Neural cell (in vitro differentiated cells): ENCODE results near the gene ISCU. TPM values are rescaled to one million over a fixed set of nuclear protein-coding genes. Genes with fewer than 3 reads are reported as not detected.
A peak's percentile ranks its signal among the peaks of the same experiment; 100 is the strongest.

Experiments used
- H2AFZ ChIP-seq: fragments of 200-600, 300-800 bp; sonication (generic), shearing (Covaris generic); 2 replicates; pipeline ENCODE4 v1.6.0; 2014; ENCODE audit warnings: low read depth, mild to moderate bottlenecking, antibody characterized with exemption, low read length, moderate library complexity
- H3F3A ChIP-seq: fragments of 200-600 bp; shearing (Covaris generic); 2 replicates; pipeline ENCODE4 v1.6.1; 2016; ENCODE audit warnings: mild to moderate bottlenecking, moderate library complexity, mixed read lengths, antibody characterized with exemption, low read length; ENCODE audit not compliant: insufficient read depth, poor library complexity, severe bottlenecking
- H3K27ac ChIP-seq: fragments of 200-600, 300-800 bp; sonication (generic), shearing (Covaris generic); 2 replicates; pipeline ENCODE4 v1.5.1; 2014; ENCODE audit warnings: mild to moderate bottlenecking, low read length, moderate library complexity
- H3K27me3 ChIP-seq: fragments of 300-800, 200-600 bp; sonication (generic), shearing (Covaris generic); 2 replicates; pipeline ENCODE4 v1.6.0; 2014; ENCODE audit warnings: mild to moderate bottlenecking, low read depth, low read length, moderate library complexity; ENCODE audit not compliant: insufficient read depth
- H3K36me3 ChIP-seq: fragments of 300-800, 200-600 bp; sonication (generic), shearing (Covaris generic); 2 replicates; pipeline ENCODE4 v1.5.1; 2014; ENCODE audit warnings: mild to moderate bottlenecking, antibody characterized with exemption, low read length, moderate library complexity; ENCODE audit not compliant: insufficient read depth
- H3K4me2 ChIP-seq: fragments of 300-800, 200-600 bp; sonication (generic), shearing (Covaris generic); 2 replicates; pipeline ENCODE4 v1.6.0; 2014; ENCODE audit warnings: mild to moderate bottlenecking, low read length
- H3K4me3 ChIP-seq: fragments of 300-800, 200-600 bp; sonication (generic), shearing (Covaris generic); 2 replicates; pipeline ENCODE4 v1.5.1; 2014; ENCODE audit warnings: mild to moderate bottlenecking, low read length, moderate library complexity
- H3K79me2 ChIP-seq: fragments of 200-600 bp; shearing (Covaris generic); replicated peaks from 2 replicates; pipeline ENCODE4 v1.6.0; 2014; ENCODE audit warnings: mild to moderate bottlenecking, low read length, moderate library complexity; ENCODE audit not compliant: insufficient read depth
- H3K9ac ChIP-seq: fragments of 300-800, 200-600 bp; sonication (generic), shearing (Covaris generic); 2 replicates; pipeline ENCODE4 v1.6.1; 2016; ENCODE audit warnings: mild to moderate bottlenecking, low read length, mixed read lengths
- H3K9me2 ChIP-seq: fragments of 200-600 bp; shearing (Covaris generic); 2 replicates; pipeline ENCODE4 v1.6.1; 2016; ENCODE audit warnings: mild to moderate bottlenecking, low read length, mixed read lengths; ENCODE audit not compliant: insufficient read depth
- H3K9me3 ChIP-seq: fragments of 200-600, 300-800 bp; sonication (generic), shearing (Covaris generic); 2 replicates; pipeline ENCODE4 v1.6.1; 2016; ENCODE audit warnings: mild to moderate bottlenecking, mixed run types, low read length, moderate library complexity, mixed read lengths
- H4K20me1 ChIP-seq: fragments of 200-600 bp; shearing (Covaris generic); 2 replicates; pipeline ENCODE4 v1.6.1; 2016; ENCODE audit warnings: mild to moderate bottlenecking, mixed run types; ENCODE audit not compliant: insufficient read depth
- CTCF ChIP-seq: fragments of 450-650 bp; IDR thresholded peaks from 2 replicates; pipeline ENCODE4 v1.5.1; 2014; ENCODE audit warnings: antibody characterized with exemption, mild to moderate bottlenecking, moderate library complexity; ENCODE audit not compliant: poor library complexity, severe bottlenecking
- EP300 ChIP-seq: fragments of 450-650 bp; conservative IDR thresholded peaks from 2 replicates; pipeline ENCODE4 v1.6.1; 2014; ENCODE audit warnings: antibody characterized with exemption, mild to moderate bottlenecking, moderate library complexity; ENCODE audit not compliant: poor library complexity, severe bottlenecking
- EZH2 ChIP-seq: fragments of 200-600, 300-800 bp; shearing (Covaris generic), sonication (generic); IDR thresholded peaks from 2 replicates; pipeline ENCODE4 v1.6.1; 2014; ENCODE audit warnings: antibody characterized with exemption, low read length, borderline replicate concordance, mild to moderate bottlenecking; ENCODE audit not compliant: insufficient read depth, poor library complexity, severe bottlenecking
- MXI1 ChIP-seq: fragments of 450-650 bp; conservative IDR thresholded peaks from 2 replicates; pipeline ENCODE4 v1.6.1; 2014; ENCODE audit warnings: antibody characterized with exemption, mild to moderate bottlenecking; ENCODE audit not compliant: poor library complexity, severe bottlenecking
- POLR2AphosphoS5 ChIP-seq: IDR thresholded peaks from 2 replicates; pipeline ENCODE4 v1.6.1; 2012
- RAD21 ChIP-seq: fragments of 450-650 bp; conservative IDR thresholded peaks from 2 replicates; pipeline ENCODE4 v1.6.1; 2014; ENCODE audit warnings: antibody characterized with exemption, mild to moderate bottlenecking, moderate library complexity
- REST ChIP-seq: IDR thresholded peaks from 2 replicates; pipeline ENCODE4 v1.6.1; 2012; ENCODE audit warnings: borderline replicate concordance
- SMC3 ChIP-seq: fragments of 450-650 bp; conservative IDR thresholded peaks from 2 replicates; pipeline ENCODE4 v1.6.1; 2014; ENCODE audit warnings: antibody characterized with exemption, mild to moderate bottlenecking, moderate library complexity; ENCODE audit not compliant: poor library complexity
- TAF1 ChIP-seq: IDR thresholded peaks from 2 replicates; pipeline ENCODE4 v1.6.1; 2012; ENCODE audit warnings: low read depth
- polyA minus RNA-seq: library from RNA; depleted of rRNA, polyadenylated mRNA; stranded (reverse); fragments of >200 nt; gene quantifications from 2 replicates; pipeline ENCODE4 v1.2.3, GENCODE V29; 2014
- polyA plus RNA-seq: library from polyadenylated mRNA; depleted of rRNA; stranded (reverse); fragments of >200 nt; gene quantifications from 2 replicates; pipeline ENCODE4 v1.2.3, GENCODE V29; 2014

The ISCU gene
- polyA plus RNA-seq (164 and 170 TPM in 2 replicates), polyA minus RNA-seq (65.5 and 77.8 TPM in 2 replicates)

GRCh38 chr12:108562348-108563135 is at the start of gene ISCU:
Gene ISCU, plus strand, starts transcription at chr12:108562596. Its CDS starts 27 bp downstream, at chr12:108562623.
- Histone ChIP-seq H3K9me3 (no peaks in the 10 kb centered on the region), H3K4me2 (peak within 1 kb of the TSS; percentile 98), H3K27me3 (no peaks in the 10 kb centered on the region), H4K20me1 (no peaks in the 10 kb centered on the region), H3K27ac (peak within 1 kb of the TSS; percentile 90), H3K36me3 (peaks cover 2% of the 10 kb centered on the region), H3F3A (peaks cover 3% of the 10 kb centered on the region), H3K4me3 (peak within 1 kb of the TSS; percentile 75), H3K9ac (peak within 1 kb of the TSS; percentile 91), H2AFZ (peak within 1 kb of the TSS; percentile 83), H3K79me2 (peaks cover 43% of the 10 kb centered on the region), H3K9me2 (no peaks in the 10 kb centered on the region)
- TF ChIP-seq POLR2AphosphoS5 = peak; percentile 78
- peak; percentile 38 for TF ChIP-seq REST
- peak; percentile 25 for TF ChIP-seq CTCF
- TF ChIP-seq EP300 = peak; percentile 42
- peak; percentile 46 for TF ChIP-seq SMC3
- no peak for TF ChIP-seq EZH2
- TF ChIP-seq MXI1 = peak; percentile 82
- no peak for TF ChIP-seq TAF1
- TF ChIP-seq RAD21 = peak; percentile 21

- H2AFZ ChIP-seq = peak overlapping the region; percentile 5
- H4K20me1 ChIP-seq = no peaks in the 10 kb centered on the region
- H3K27ac ChIP-seq = peak overlapping the region; percentile 3
- peak overlapping the region; percentile 91 for H3K4me3 ChIP-seq
- no peaks in the 10 kb centered on the region for H3F3A ChIP-seq
- no peaks in the 10 kb centered on the region for H3K27me3 ChIP-seq
- H3K9me2 ChIP-seq = no peaks in the 10 kb centered on the region
- H3K9ac ChIP-seq = peak overlapping the region; percentile 50
- H3K36me3 ChIP-seq = no peaks in the 10 kb centered on the region
- TF ChIP-seq MXI1 = peak; percentile 41
- TF ChIP-seq POLR2AphosphoS5 = no peak
- TF ChIP-seq RAD21 = no peak
- TF ChIP-seq EP300 = no peak
- peak; percentile 26 for TF ChIP-seq REST
- TF ChIP-seq SMC3 = no peak
- no peaks in the 10 kb centered on the region for H3K9me3 ChIP-seq
- H3K4me2 ChIP-seq = peak overlapping the region; percentile 30
- H3K79me2 ChIP-seq = peaks cover 10% of the 10 kb centered on the region
These were observed 47.9 kb upstream of the ISCU start for GRCh38 chr12:108514468-108514972.
